Naive thymus-derived CD4-positive, alpha-beta T cell (primary cell): ENCODE results near the gene GPC6. TPM values are rescaled to one million over a fixed set of nuclear protein-coding genes. Genes with fewer than 3 reads are reported as not detected.
"Not testable (repeated sequence)": the region's sequence is repeated elsewhere in the genome, so short reads cannot be mapped to it uniquely, and the experiment has no call there.

Experiments used
- ATAC-seq: fragments of 150-1000 bp; cut with Tn5 transposase; 2 replicates; pipeline ENCODE4 v1.10.0; 2021; ENCODE audit warnings: mild to moderate bottlenecking, moderate library complexity
- CTCF ChIA-PET: fragments of 350-600 bp; sonication (Branson Sonifier 250); formaldehyde crosslinking; loops from one replicate; lab custom pipeline; 2021; ENCODE audit warnings: antibody characterized with exemption; lab: Charles Lee
- POLR2A ChIA-PET: fragments of 350-600 bp; sonication (Branson Sonifier 250); formaldehyde crosslinking; loops from one replicate; lab custom pipeline; 2021; ENCODE audit warnings: antibody characterized with exemption, inconsistent platforms; lab: Charles Lee
- DNase-seq, 9 donors: peaks; one replicate each; pipeline versions ENCODE4 v3.0.0 to v3.0.0-alpha.2; 2020 to 2022; ENCODE audit warnings: mixed read lengths in 1 of 9
- H3K27ac ChIP-seq: one replicate; pipeline ENCODE4 v1.7.0; 2013; ENCODE audit warnings: mild to moderate bottlenecking, low read depth, low read length, moderate library complexity
- H3K27me3 ChIP-seq, 2 donors: one replicate each; pipeline ENCODE4 v1.7.0; 2013; ENCODE audit warnings: low read length in 2 of 2, mild to moderate bottlenecking in 2 of 2, moderate library complexity in 2 of 2; ENCODE audit not compliant: control insufficient read depth in 2 of 2, insufficient read depth in 2 of 2
- H3K36me3 ChIP-seq, 3 experiments: 1 replicate in 2 of 3; 2 replicates in 1 of 3; pipeline ENCODE4 v1.7.0; 2013; ENCODE audit warnings: low read length in 3 of 3, mild to moderate bottlenecking in 3 of 3, moderate library complexity in 1 of 3; ENCODE audit not compliant: insufficient read depth in 3 of 3, control insufficient read depth in 2 of 3
- H3K4me1 ChIP-seq, 2 donors: one replicate each; pipeline ENCODE4 v1.7.0; 2013; ENCODE audit warnings: low read length in 2 of 2, mild to moderate bottlenecking in 2 of 2, moderate library complexity in 1 of 2; ENCODE audit not compliant: control insufficient read depth in 2 of 2, insufficient read depth in 2 of 2
- H3K4me3 ChIP-seq: 2 replicates; pipeline ENCODE4 v1.7.0; 2013; ENCODE audit warnings: mild to moderate bottlenecking, low read length
- H3K9me3 ChIP-seq, 3 experiments: 1 replicate in 2 of 3; 2 replicates in 1 of 3; pipeline ENCODE4 v1.7.0; 2013; ENCODE audit warnings: low read length in 3 of 3; ENCODE audit not compliant: control insufficient read depth in 2 of 3
- H3K27ac Mint-ChIP-seq, 9 donors: one replicate each; pipeline ENCODE4 v1.8.0; 2020 to 2022; ENCODE audit warnings: mixed read lengths in 9 of 9, mild to moderate bottlenecking in 8 of 9, moderate library complexity in 5 of 9, inconsistent platforms in 2 of 9
- H3K27me3 Mint-ChIP-seq, 5 donors: one replicate each; pipeline ENCODE4 v1.8.0; 2021 to 2022; ENCODE audit warnings: mixed read lengths in 5 of 5, mild to moderate bottlenecking in 1 of 5
- H3K36me3 Mint-ChIP-seq, 5 donors: one replicate each; pipeline ENCODE4 v1.8.0; 2020 to 2022; ENCODE audit warnings: mixed read lengths in 5 of 5, mild to moderate bottlenecking in 3 of 5, inconsistent platforms in 1 of 5
- H3K4me1 Mint-ChIP-seq, 7 donors: one replicate each; pipeline ENCODE4 v1.8.0; 2020 to 2022; ENCODE audit warnings: mixed read lengths in 7 of 7, mild to moderate bottlenecking in 3 of 7, inconsistent platforms in 1 of 7
- H3K4me3 Mint-ChIP-seq, 10 donors: one replicate each; pipeline ENCODE4 v1.8.0; 2020 to 2022; ENCODE audit warnings: mild to moderate bottlenecking in 10 of 10, mixed read lengths in 10 of 10, moderate library complexity in 6 of 10, inconsistent platforms in 2 of 10
- H3K9me3 Mint-ChIP-seq, 11 donors: one replicate each; pipeline ENCODE4 v1.8.0; 2020 to 2022; ENCODE audit warnings: mixed read lengths in 11 of 11, mild to moderate bottlenecking in 4 of 11, inconsistent platforms in 1 of 11, moderate library complexity in 1 of 11
- intact Hi-C, 2 donors: fragments of 100-400 bp; cut with micrococcal nuclease; formaldehyde crosslinking; loops; one replicate each; pipeline ENCODE4 v1.15.1; 2023
- polyA plus RNA-seq, 2 donors: library from polyadenylated mRNA; unstranded; fragments of 300-500 nt; fragmentation: Illumina TruSeq; gene quantifications; one replicate each; pipeline ENCODE4 v1.2.3, GENCODE V29; 2021
- total RNA-seq, 6 experiments: library from RNA in 5 of 6; stranded (reverse) in 5 of 6; gene quantifications; 1 replicate in 5 of 6; 2 replicates in 1 of 6; pipeline ENCODE4 v1.2.3 and lab custom pipeline; 2021 to 2026

The GPC6 gene
- total and polyA plus RNA-seq, 7 experiments from 2014 or later: not detected

GRCh38 chr13:94342436-94343242 lies 1116.0 kb downstream of the GPC6 start:
- CTCF ChIA-PET: interaction anchor here (0.6 to 1.8 kb wide), 2 partner anchors 19 to 170 kb away, joined by 3 to 5 read pairs; no protein-coding TSS in a partner anchor
- Mint-ChIP-seq H3K27ac (no peak overlapping the region), H3K4me3 (no peak overlapping the region)

GRCh38 chr13:94343243-94343585 lies 1116.6 kb downstream of the GPC6 start:
- no peak for DNase-seq
- H3K27ac Mint-ChIP-seq: peak overlapping the region in 1 of 9 donors; percentile 48
- POLR2A ChIA-PET: no interaction called here
- no peaks in the 10 kb centered on the region for H3K36me3 Mint-ChIP-seq
- ATAC-seq: no peak
- intact Hi-C loops: loop anchor here in 1 of 2 donors (10.0 kb wide), 2 partner anchors 418 to 698 kb away; no protein-coding TSS in a partner anchor
- H3K27ac ChIP-seq: no peak overlapping the region
- no peaks in the 10 kb centered on the region for H3K9me3 ChIP-seq
- H3K27me3 ChIP-seq: no peaks in the 10 kb centered on the region
- CTCF ChIA-PET: interaction anchor here (0.6 to 1.8 kb wide), 2 partner anchors 20 to 170 kb away, joined by 3 to 5 read pairs; no protein-coding TSS in a partner anchor
- peaks cover 0 to 20% (median 3%) of the 10 kb centered on the region in 5 donors for H3K27me3 Mint-ChIP-seq
- H3K9me3 Mint-ChIP-seq: no peaks in the 10 kb centered on the region
- no peak overlapping the region for H3K4me3 Mint-ChIP-seq
- H3K4me1 ChIP-seq: no peaks in the 10 kb centered on the region
- peaks cover 4 to 18% (median 7%) of the 10 kb centered on the region in 7 donors for H3K4me1 Mint-ChIP-seq
- H3K4me3 ChIP-seq: no peak overlapping the region
- no peaks in the 10 kb centered on the region for H3K36me3 ChIP-seq

More at GRCh38 chr13:94342436-94343242, 1116.0 kb downstream of the GPC6 start:
- H3K4me1 ChIP-seq: no peaks in the 10 kb centered on the region
- no peak overlapping the region for H3K4me3 ChIP-seq
- DNase-seq (no peak), ATAC-seq (no peak)
- POLR2A ChIA-PET: no interaction called here
- Mint-ChIP-seq H3K9me3 (no peaks in the 10 kb centered on the region), H3K27me3 (peaks cover 0 to 23% (median 4%) of the 10 kb centered on the region in 5 donors), H3K36me3 (no peaks in the 10 kb centered on the region), H3K4me1 (peaks cover 4 to 18% (median 7%) of the 10 kb centered on the region in 7 donors)
- H3K27ac ChIP-seq: no peak overlapping the region
- H3K9me3 ChIP-seq: no peaks in the 10 kb centered on the region
- H3K36me3 ChIP-seq: no peaks in the 10 kb centered on the region
- intact Hi-C loops: loop anchor here in 1 of 2 donors (10.0 kb wide), 2 partner anchors 418 to 698 kb away; no protein-coding TSS in a partner anchor
- no peaks in the 10 kb centered on the region for H3K27me3 ChIP-seq

DNA sequence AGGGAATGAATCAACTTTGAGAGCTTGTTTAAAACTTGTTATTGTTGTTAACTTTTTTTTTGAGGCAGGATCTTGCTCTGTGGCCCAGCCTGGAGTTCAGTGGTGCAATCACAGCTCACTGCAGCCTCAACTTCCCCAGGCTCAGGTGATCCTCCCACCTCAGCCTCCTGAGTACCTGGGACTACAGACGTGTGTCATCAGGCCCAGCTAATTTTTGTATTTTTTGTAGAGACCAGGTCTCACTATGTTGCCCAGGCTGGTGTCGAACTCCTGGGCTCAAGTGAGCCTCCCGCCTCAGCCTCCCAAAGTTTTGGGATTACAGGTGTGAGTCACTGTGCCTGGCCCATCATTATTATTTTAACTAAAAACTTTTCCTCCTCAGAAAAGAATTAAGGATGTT lies 1117.1 kb downstream of the GPC6 start:
- H3K4me3 ChIP-seq, H3K9me3 ChIP-seq, H3K36me3 Mint-ChIP-seq, H3K27ac Mint-ChIP-seq, ATAC-seq, H3K4me3 Mint-ChIP-seq, POLR2A ChIA-PET, H3K36me3 ChIP-seq, DNase-seq, H3K4me1 ChIP-seq, H3K27ac ChIP-seq, H3K27me3 ChIP-seq, H3K9me3 Mint-ChIP-seq: not testable (repeated sequence)
- CTCF ChIA-PET: interaction anchor here (1.8 kb wide), 1 partner anchor 20 kb away, joined by 5 read pairs; no protein-coding TSS in a partner anchor
- H3K4me1 Mint-ChIP-seq: peaks cover 4 to 18% (median 7%) of the 10 kb centered on the region in 7 donors
- intact Hi-C loops: loop anchor here in 1 of 2 donors (2.0 to 10.0 kb wide), 3 partner anchors 291 to 699 kb away; no protein-coding TSS in a partner anchor
- H3K27me3 Mint-ChIP-seq: peaks cover 0 to 16% (median 1%) of the 10 kb centered on the region in 5 donors

DNA sequence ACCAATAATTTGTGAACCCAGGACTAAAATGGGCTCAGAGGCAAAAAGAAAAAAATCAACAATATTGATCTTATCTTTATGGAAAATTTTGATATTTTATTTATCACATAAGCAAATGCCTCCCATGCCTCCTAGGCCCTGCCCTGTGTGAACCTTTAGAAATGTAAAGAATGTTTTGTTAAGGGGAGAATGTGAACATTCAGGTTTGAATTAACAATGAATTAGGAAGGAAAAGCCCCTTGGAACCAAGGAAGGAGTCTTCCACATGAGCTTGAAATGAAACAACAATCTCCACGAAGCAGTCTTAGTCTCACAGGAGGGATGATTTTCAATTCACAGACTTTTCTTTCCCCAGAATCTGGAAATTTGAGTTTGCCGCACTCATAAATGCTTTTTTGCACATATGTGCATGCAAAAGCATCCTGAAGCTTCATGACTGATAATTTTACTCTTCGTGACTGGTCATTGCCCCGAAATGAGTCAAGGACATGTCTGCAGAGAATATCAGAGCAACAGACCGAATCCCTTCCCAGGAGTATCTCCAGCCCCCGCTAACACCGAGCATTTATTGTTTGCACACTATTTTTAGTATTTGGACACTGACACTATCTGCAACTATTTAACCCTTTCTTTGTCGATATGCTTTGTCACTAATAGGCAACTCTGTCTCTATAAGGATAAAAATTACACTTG lies 1117.7 kb downstream of the GPC6 start:
- ChIA-PET POLR2A (no interaction called here), CTCF (interaction anchor here (1.8 kb wide), 2 partner anchors 17 to 21 kb away, joined by 5 read pairs; no protein-coding TSS in a partner anchor)
- ATAC-seq: no peak
- Histone ChIP-seq H3K27ac (no peak overlapping the region), H3K27me3 (no peaks in the 10 kb centered on the region), H3K9me3 (no peaks in the 10 kb centered on the region), H3K4me1 (no peaks in the 10 kb centered on the region), H3K36me3 (no peaks in the 10 kb centered on the region), H3K4me3 (no peak overlapping the region)
- H3K4me1 Mint-ChIP-seq: peaks cover 4 to 18% (median 7%) of the 10 kb centered on the region in 7 donors
- no peak overlapping the region for H3K4me3 Mint-ChIP-seq
- peaks cover 0 to 2% (median 0%) of the 10 kb centered on the region in 5 donors for H3K36me3 Mint-ChIP-seq
- intact Hi-C loops: loop anchor here in 1 of 2 donors (2.0 to 10.0 kb wide), 3 partner anchors 291 to 699 kb away; no protein-coding TSS in a partner anchor
- H3K9me3 Mint-ChIP-seq: no peaks in the 10 kb centered on the region
- peaks cover 0 to 14% (median 0%) of the 10 kb centered on the region in 5 donors for H3K27me3 Mint-ChIP-seq
- H3K27ac Mint-ChIP-seq: no peak overlapping the region
- DNase-seq: no peak

- H3K27ac ChIP-seq: no peak overlapping the region
- H3K4me3 Mint-ChIP-seq: peak overlapping the region in 1 of 10 donors; percentile 40
- H3K36me3 Mint-ChIP-seq: peaks cover 0 to 2% (median 0%) of the 10 kb centered on the region in 5 donors
- no peaks in the 10 kb centered on the region for H3K9me3 Mint-ChIP-seq
- H3K4me3 ChIP-seq: no peak overlapping the region
- H3K4me1 ChIP-seq: no peaks in the 10 kb centered on the region
- no peak overlapping the region for H3K27ac Mint-ChIP-seq
- ChIA-PET POLR2A (interaction anchor here (0.5 kb wide), 1 partner anchor 675 kb away, joined by 4 read pairs; no protein-coding TSS in a partner anchor), CTCF (interaction anchor here (0.6 to 1.8 kb wide), 10 partner anchors 17 to 601 kb away, joined by 3 to 5 read pairs (median 4); no protein-coding TSS in a partner anchor)
- no peaks in the 10 kb centered on the region for H3K9me3 ChIP-seq
- intact Hi-C loops: loop anchor here (1.0 to 10.0 kb wide), 6 partner anchors 18 to 701 kb away; no protein-coding TSS in a partner anchor
- peaks cover 4 to 18% (median 8%) of the 10 kb centered on the region in 7 donors for H3K4me1 Mint-ChIP-seq
- H3K27me3 ChIP-seq: no peaks in the 10 kb centered on the region
- H3K36me3 ChIP-seq: no peaks in the 10 kb centered on the region
- H3K27me3 Mint-ChIP-seq: peaks cover 0 to 12% (median 0%) of the 10 kb centered on the region in 5 donors
- DNase-seq: peak in 7 of 9 donors; percentile 23 to 63 (median 48)
- peak; percentile 73 for ATAC-seq
Measured at GRCh38 chr13:94345374-94346195, 1119.0 kb downstream of the GPC6 start.
